AG10803 (cell line): ENCODE results near the gene APRT.
A peak's percentile ranks its signal among the peaks of the same experiment; 100 is the strongest.
"Not testable (repeated sequence)": the region's sequence is repeated elsewhere in the genome, so short reads cannot be mapped to it uniquely, and the experiment has no call there.

Source experiments
- DNase-seq: peaks from one replicate; pipeline ENCODE4 v3.0.0; 2010; ENCODE audit warnings: low read depth
- H3K4me3 ChIP-seq: 2 replicates; pipeline ENCODE4 v1.5.1; 2011; ENCODE audit warnings: mild to moderate bottlenecking, low read length, control low read depth
- TF ChIP-seq, protein P1 (sequence below): conservative IDR thresholded peaks from 2 replicates; pipeline ENCODE4 v1.5.1; 2011; ENCODE audit warnings: mild to moderate bottlenecking, low read length, control low read depth, inconsistent platforms

APRT gene

DNA sequence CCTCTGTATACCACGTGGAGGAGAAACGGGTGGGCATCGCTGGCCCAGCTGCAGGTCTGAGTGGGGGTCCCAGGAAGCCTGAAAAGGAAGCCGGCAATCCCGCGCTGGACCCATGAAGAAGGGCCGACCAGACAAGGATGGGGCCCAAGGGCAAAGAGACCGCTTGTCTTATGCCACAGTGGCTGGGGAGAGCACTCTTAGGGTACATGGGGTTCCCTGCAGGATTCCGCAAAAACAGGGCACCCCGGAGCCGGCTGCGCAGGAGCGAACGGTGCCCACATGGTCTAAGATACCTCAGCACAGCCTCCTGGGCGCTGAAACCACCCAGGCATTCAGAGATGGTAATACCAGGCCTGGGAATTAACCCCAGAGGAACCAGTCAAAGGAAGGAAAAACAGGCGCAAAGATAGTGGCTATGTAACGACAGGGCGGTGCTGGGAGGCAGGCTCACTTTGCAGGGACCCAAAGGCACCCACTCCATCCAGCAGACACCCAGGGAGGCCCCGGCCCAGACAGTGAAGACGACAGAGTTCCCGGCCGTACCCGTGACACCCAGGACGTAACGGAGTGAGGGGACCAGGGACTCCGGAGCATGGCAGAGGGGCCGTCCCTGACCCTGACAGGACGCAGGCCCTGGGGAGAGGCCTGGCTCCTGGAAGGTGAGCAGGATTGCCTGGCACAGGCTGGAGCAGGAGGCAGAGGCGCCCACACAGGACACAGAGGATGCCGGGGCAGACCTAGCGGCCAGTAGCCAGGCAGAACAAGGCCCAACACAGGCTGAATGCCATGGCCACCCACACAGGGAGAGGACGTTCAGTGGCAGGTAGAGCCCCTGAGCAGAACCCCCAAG lies 37.0 kb downstream of the APRT start:
- TF ChIP-seq, protein P1, sequence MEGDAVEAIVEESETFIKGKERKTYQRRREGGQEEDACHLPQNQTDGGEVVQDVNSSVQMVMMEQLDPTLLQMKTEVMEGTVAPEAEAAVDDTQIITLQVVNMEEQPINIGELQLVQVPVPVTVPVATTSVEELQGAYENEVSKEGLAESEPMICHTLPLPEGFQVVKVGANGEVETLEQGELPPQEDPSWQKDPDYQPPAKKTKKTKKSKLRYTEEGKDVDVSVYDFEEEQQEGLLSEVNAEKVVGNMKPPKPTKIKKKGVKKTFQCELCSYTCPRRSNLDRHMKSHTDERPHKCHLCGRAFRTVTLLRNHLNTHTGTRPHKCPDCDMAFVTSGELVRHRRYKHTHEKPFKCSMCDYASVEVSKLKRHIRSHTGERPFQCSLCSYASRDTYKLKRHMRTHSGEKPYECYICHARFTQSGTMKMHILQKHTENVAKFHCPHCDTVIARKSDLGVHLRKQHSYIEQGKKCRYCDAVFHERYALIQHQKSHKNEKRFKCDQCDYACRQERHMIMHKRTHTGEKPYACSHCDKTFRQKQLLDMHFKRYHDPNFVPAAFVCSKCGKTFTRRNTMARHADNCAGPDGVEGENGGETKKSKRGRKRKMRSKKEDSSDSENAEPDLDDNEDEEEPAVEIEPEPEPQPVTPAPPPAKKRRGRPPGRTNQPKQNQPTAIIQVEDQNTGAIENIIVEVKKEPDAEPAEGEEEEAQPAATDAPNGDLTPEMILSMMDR: no peak
- H3K4me3 ChIP-seq: no peak overlapping the region
- DNase-seq: no peak

DNA sequence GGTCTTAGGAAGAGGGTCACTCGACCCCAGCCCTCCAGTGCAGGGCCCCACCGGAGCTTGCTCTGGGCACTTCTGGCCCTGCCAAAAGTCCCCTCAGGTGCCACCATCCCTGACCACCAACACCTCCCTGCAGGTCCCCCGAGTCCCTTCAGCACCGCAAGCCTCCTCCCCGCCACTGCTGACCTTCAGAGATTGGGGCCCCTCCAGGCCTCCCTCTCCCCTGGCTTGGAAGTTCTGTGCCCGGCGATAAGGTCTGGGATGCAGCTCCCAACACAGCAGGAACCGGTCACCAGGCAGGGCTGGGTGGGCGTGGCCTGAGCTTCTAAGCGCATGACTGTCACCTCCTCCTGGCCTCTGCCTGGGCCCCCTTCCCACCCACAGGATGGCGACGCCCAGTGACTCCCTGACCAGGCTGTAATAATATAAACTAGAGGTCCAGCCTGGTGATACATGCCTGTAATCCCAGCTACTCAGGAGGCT lies 37.9 kb downstream of the APRT start:
- TF ChIP-seq, protein P1: no peak
- peak; percentile 72 for DNase-seq
- H3K4me3 ChIP-seq: no peak overlapping the region

DNA sequence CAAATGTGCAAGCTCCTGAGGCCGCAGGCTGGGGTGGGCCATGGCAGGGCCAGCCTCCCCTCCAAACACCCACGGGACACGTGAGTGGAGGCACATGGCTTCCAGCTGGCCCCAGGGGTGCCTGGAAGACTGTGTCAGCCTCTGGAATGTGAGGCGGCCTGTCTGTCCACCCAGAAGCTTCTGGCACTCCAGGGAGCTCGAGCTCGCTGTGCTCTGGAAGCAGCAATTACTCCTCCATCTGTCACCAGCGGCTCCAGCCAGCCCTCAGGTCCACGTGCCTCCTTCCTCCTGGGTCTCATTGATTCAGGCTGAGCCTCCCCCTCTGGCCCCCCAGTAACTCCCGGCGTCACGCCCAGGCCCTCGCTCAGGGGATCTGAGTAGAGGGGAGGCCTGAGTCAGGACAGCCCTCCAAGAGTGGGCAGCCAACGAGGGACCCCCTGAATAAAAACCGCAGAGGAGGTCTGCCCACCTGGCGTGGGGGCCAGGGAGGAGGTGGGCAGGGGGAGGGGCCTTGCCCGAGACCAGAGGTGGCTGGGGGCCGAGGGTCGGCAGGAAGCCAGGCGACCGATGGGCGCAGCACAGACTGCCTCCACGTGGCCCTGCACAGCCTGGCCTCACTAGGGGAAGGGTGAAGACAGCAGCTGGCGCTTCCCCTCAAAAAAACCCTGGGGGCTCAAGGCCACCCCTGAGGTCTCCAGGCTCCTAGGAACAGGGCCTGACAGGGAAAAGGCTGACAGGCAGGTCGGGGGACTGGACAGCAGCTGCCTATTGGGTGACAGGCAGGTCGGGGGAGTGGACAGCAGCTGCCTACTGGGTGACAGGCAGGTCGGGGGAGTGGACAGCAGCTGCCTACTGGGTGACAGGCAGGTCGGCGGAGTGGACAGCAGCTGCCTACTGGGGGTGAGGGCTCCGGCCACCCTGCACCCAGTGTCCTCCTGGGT lies 38.6 kb downstream of the APRT start:
- H3K4me3 ChIP-seq: peak overlapping the region; percentile 9; the same call in 1 of the 2 replicates
- TF ChIP-seq, protein P1: no peak
- DNase-seq: peak; percentile 95

DNA sequence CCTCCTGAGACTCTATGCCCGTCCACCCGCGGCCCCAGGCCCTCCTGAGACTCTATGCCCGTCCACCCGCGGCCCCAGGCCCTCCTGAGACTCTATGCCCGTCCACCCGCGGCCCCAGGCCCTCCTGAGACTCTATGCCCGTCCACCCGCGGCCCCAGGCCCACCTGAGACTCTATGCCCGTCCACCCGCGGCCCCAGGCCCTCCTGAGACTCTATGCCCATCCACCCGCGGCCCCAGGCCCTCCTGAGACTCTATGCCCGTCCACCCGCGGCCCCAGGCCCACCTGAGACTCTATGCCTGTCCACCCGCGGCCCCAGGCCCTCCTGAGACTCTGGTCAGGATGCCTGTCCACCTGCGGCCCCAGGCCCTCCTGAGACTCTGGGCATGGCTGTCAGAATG lies 39.9 kb downstream of the APRT start:
- not testable (repeated sequence) for DNase-seq, H3K4me3 ChIP-seq

DNA sequence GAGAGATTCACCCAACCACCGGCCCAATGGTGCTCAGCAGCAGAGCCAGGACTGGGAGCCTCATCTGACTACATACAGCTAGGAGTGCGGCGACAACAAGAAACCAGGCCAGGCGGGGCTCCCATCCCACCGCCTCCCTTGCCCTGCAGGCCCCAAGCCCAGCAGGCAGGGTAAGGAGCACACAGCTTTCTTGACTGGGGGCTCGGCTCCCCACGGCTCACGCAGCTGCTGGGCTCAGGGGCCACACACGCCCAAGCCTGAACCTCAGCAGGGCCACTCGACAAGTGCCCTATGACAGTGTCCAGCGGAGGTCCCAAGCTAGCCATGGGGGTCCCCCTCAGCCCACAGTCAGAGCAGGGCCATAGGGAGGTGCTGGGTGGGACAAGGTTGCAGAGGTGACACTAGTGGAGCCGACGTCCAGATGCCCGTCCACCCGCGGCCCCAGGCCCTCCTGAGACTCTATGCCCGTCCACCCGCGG lies 40.4 kb downstream of the APRT start:
- TF ChIP-seq, protein P1: no peak
- DNase-seq: no peak
- no peak overlapping the region for H3K4me3 ChIP-seq

DNA sequence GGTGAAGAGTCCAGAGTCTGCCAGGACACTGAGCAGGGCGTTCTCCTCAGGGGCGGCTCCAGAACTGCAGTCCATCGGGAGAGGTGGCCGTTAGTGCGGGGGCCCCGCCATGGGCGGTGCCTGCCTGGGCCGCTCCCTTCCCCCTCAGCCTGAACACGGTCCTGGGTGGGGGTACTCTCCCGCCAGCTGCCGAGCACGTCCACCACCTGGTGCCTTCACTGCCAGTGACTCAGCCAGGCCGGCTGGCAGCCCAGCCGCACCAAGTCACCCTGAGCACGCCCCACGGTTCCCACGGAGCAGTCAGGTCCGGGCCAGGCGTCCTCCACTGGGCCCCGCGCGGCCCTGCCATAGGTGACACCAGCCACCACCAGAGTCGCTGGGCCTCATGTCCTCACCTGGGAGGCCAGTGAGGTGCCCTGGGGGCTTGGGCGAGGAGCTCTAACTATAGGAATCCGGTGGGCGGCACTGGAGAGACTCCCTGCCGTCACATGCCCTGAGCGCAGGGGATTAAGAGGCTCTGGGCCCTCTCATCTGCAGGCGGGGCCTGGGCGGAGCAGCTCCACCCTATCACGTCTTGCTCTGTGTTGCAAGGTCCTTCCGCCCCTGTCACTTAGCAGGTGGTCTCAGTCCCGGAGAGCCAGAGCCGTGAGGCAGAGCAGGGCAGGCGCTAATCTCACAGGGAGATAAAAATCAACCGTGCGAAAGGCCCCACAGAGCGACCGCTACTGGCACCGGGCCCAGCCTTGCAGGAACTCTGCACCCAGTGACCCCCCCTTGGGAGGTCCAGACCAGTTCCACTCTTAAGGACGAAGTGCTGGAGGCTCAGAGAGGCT lies 41.1 kb downstream of the APRT start:
- H3K4me3 ChIP-seq: no peak overlapping the region
- TF ChIP-seq, protein P1: no peak
- no peak for DNase-seq
